Loucy (cell line): ENCODE results near the gene CEP70.

Experiments
- H2AFZ ChIP-seq: fragments of 200-600 bp; sonication (generic); 2 replicates; pipeline ENCODE4 v1.6.0; 2016; ENCODE audit warnings: antibody characterized with exemption, mild to moderate bottlenecking, low read length, moderate library complexity
- H3F3A ChIP-seq: fragments of 200-600 bp; 2 replicates; pipeline ENCODE4 v1.6.0; 2016; ENCODE audit warnings: antibody characterized with exemption, low read depth, mild to moderate bottlenecking
- H3K27me3 ChIP-seq: fragments of 200-600 bp; sonication (generic); 2 replicates; pipeline ENCODE4 v1.6.1; 2014; ENCODE audit warnings: low read length, mild to moderate bottlenecking; ENCODE audit not compliant: insufficient read depth, poor library complexity, severe bottlenecking
- H3K36me3 ChIP-seq: fragments of 200-600 bp; sonication (generic); 2 replicates; pipeline ENCODE4 v1.6.1; 2016; ENCODE audit warnings: low read length; ENCODE audit not compliant: insufficient read depth
- H3K4me1 ChIP-seq: fragments of 200-600 bp; sonication (generic); 2 replicates; pipeline ENCODE4 v1.5.1; 2014; ENCODE audit warnings: low read length, mild to moderate bottlenecking; ENCODE audit not compliant: insufficient read depth, poor library complexity, severe bottlenecking
- H3K4me2 ChIP-seq: fragments of 200-600 bp; sonication (generic); 2 replicates; pipeline ENCODE4 v1.6.0; 2014; ENCODE audit warnings: antibody characterized with exemption, low read length, low read depth, mild to moderate bottlenecking; ENCODE audit not compliant: poor library complexity, severe bottlenecking
- H3K4me3 ChIP-seq: fragments of 200-600 bp; sonication (generic); 2 replicates; pipeline ENCODE4 v1.5.1; 2014; ENCODE audit warnings: low read length, mild to moderate bottlenecking, mixed read lengths; ENCODE audit not compliant: poor library complexity, severe bottlenecking
- H3K79me2 ChIP-seq: fragments of 200-600 bp; sonication (generic); 2 replicates; pipeline ENCODE4 v1.6.1; 2014; ENCODE audit warnings: low read length; ENCODE audit not compliant: insufficient read depth
- H3K9ac ChIP-seq: fragments of 200-600 bp; sonication (generic); 2 replicates; pipeline ENCODE4 v1.6.0; 2014; ENCODE audit warnings: mild to moderate bottlenecking, low read depth, low read length, moderate library complexity; ENCODE audit not compliant: poor library complexity, severe bottlenecking
- H3K9me2 ChIP-seq: fragments of 200-600 bp; sonication (generic); replicated peaks from 2 replicates; pipeline ENCODE4 v1.6.1; 2016; ENCODE audit warnings: low read depth, low read length, mixed read lengths
- H3K9me3 ChIP-seq: fragments of 200-600 bp; sonication (generic); 2 replicates; pipeline ENCODE4 v1.6.1; 2014; ENCODE audit warnings: mild to moderate bottlenecking, antibody characterized with exemption, low read length, low read depth; ENCODE audit not compliant: insufficient read depth
- H4K20me1 ChIP-seq: fragments of 200-600 bp; sonication (generic); 2 replicates; pipeline ENCODE4 v1.6.0; 2014; ENCODE audit warnings: antibody characterized with exemption, low read length, mild to moderate bottlenecking; ENCODE audit not compliant: insufficient read depth, poor library complexity, severe bottlenecking
- CTCF ChIP-seq: fragments of 200-600 bp; sonication (generic); conservative IDR thresholded peaks from 2 replicates; pipeline ENCODE4 v1.5.1; 2014; ENCODE audit warnings: mild to moderate bottlenecking, antibody characterized with exemption, low read length
- EZH2phosphoT487 ChIP-seq: fragments of 200-600 bp; IDR thresholded peaks from 2 replicates; pipeline ENCODE4 v1.6.1; 2018; ENCODE audit warnings: antibody characterized with exemption, mild to moderate bottlenecking, moderate library complexity, borderline replicate concordance

CEP70 gene

GRCh38 chr3:138477801-138478200 is 116.3 kb downstream of the CEP70 start:
- Histone ChIP-seq H4K20me1 (no peaks in the 10 kb centered on the region), H3K9ac (no peak overlapping the region), H3K9me2 (no peaks in the 10 kb centered on the region), H3K4me2 (no peak overlapping the region), H3K4me3 (no peak overlapping the region), H3K27me3 (no peaks in the 10 kb centered on the region), H3K79me2 (no peaks in the 10 kb centered on the region), H2AFZ (no peak overlapping the region), H3F3A (no peaks in the 10 kb centered on the region), H3K36me3 (no peaks in the 10 kb centered on the region), H3K9me3 (no peaks in the 10 kb centered on the region), H3K4me1 (no peaks in the 10 kb centered on the region)
- TF ChIP-seq EZH2phosphoT487 = no peak
- no peak for TF ChIP-seq CTCF

- H2AFZ ChIP-seq = no peak overlapping the region
These were observed 116.9 kb downstream of the CEP70 start for GRCh38 chr3:138477120-138477519.

GRCh38 chr3:138476526-138476925 is 117.5 kb downstream of the CEP70 start:
- H3K4me1 ChIP-seq = no peaks in the 10 kb centered on the region
- no peaks in the 10 kb centered on the region for H4K20me1 ChIP-seq
- TF ChIP-seq EZH2phosphoT487 = no peak
- TF ChIP-seq CTCF = no peak

More at GRCh38 chr3:138477120-138477519, 116.9 kb downstream of the CEP70 start:
- no peaks in the 10 kb centered on the region for H3K4me1 ChIP-seq
- TF ChIP-seq EZH2phosphoT487 (no peak), CTCF (no peak)
- no peaks in the 10 kb centered on the region for H3K36me3 ChIP-seq
- no peak overlapping the region for H3K4me3 ChIP-seq
- H4K20me1 ChIP-seq = no peaks in the 10 kb centered on the region
- H3K9me3 ChIP-seq = no peaks in the 10 kb centered on the region
- no peak overlapping the region for H3K4me2 ChIP-seq
- no peaks in the 10 kb centered on the region for H3K9me2 ChIP-seq
- no peaks in the 10 kb centered on the region for H3K27me3 ChIP-seq
- no peaks in the 10 kb centered on the region for H3K79me2 ChIP-seq
- no peak overlapping the region for H3K9ac ChIP-seq
- no peaks in the 10 kb centered on the region for H3F3A ChIP-seq

More at GRCh38 chr3:138476526-138476925, 117.5 kb downstream of the CEP70 start:
- Histone ChIP-seq H3F3A (no peaks in the 10 kb centered on the region), H3K9me3 (no peaks in the 10 kb centered on the region), H3K4me3 (no peak overlapping the region), H3K4me2 (no peak overlapping the region), H3K27me3 (no peaks in the 10 kb centered on the region), H3K36me3 (no peaks in the 10 kb centered on the region), H3K79me2 (no peaks in the 10 kb centered on the region), H2AFZ (no peak overlapping the region), H3K9ac (no peak overlapping the region), H3K9me2 (no peaks in the 10 kb centered on the region)
